HG03457 (cell line): ENCODE results near the gene MAST4.
"Not testable (repeated sequence)": the region's sequence is repeated elsewhere in the genome, so short reads cannot be mapped to it uniquely, and the experiment has no call there.

Source experiments
- ATAC-seq: cut with Tn5 transposase; IDR thresholded peaks from one replicate; pipeline ENCODE4 v1.9.1; 2021; ENCODE audit warnings: moderate number of reproducible peaks; ENCODE audit not compliant: unreplicated experiment

The MAST4 gene

GRCh38 chr5:66805514-66806430, 209.6 kb downstream of the MAST4 start:
- no peak for ATAC-seq

- no peak for ATAC-seq
Observed at GRCh38 chr5:66807743-66808142, 211.6 kb downstream of the MAST4 start.

GRCh38 chr5:66808663-66809062, 212.5 kb downstream of the MAST4 start:
- ATAC-seq, result no peak

DNA sequence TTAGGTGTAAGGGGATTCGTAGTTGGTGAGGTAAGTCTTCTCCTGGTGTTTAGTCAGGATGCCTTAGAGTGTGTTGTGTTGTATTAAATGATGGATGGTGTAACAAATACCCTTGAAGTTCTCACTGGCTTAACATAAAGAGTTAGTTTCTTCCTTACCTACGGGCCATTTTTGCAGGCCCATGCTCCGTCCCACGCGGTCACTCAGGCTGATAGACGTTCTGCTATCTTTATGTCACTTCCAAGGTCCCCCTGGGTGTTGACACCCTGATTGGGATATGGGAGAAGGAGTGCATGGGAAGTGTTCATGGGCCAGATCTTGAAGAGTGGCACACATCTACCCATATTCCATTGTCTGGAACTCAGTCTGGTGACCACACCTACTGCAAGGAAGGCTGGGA, 214.0 kb downstream of the MAST4 start:
- no peak for ATAC-seq

GRCh38 chr5:66810848-66811261, 214.7 kb downstream of the MAST4 start:
- ATAC-seq, result no peak

DNA sequence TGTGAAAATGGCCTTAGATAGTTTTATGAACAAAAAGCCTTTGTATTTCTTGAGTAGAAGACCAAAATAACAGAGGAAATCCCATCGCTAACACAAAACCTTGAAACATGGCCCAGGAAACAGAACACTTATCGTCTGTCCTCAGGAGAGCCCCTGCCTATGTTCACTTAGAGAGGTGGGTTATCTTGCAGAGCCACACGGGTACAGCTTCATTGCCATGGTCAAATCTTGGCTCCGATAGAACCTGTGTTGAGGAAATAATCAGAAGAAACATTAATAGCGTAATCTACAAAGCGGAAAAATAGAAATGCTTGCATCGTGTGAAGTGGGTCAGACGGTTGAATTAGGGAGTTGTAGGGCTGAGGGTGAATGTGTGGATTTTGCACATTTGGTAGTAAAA, 216.1 kb downstream of the MAST4 start:
- no peak for ATAC-seq

DNA sequence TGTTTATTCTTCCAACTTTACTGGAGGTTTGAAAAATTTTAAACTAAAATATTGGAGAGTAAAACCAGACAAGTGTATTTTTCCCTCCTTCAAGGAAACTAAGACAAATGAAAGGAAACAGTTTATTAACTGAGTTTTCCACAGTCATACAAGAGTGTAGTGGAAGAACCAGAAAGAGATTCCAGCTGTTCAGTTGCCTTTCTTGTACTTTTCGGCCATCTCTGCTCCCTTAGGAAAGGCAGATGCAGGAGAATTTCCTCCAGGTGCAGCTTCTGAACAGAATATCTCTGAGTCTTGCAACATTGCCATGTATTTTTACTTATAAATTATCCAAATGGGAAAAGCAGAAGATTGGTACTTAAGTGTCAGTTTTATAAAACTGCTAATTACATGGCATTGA, 217.1 kb downstream of the MAST4 start:
- no peak for ATAC-seq

- ATAC-seq, result no peak
Observed at GRCh38 chr5:66814146-66814991, 218.2 kb downstream of the MAST4 start.

GRCh38 chr5:66818304-66818934, 222.2 kb downstream of the MAST4 start:
- no peak for ATAC-seq

- no peak for ATAC-seq
Observed at GRCh38 chr5:66818935-66819328, 222.7 kb downstream of the MAST4 start.

DNA sequence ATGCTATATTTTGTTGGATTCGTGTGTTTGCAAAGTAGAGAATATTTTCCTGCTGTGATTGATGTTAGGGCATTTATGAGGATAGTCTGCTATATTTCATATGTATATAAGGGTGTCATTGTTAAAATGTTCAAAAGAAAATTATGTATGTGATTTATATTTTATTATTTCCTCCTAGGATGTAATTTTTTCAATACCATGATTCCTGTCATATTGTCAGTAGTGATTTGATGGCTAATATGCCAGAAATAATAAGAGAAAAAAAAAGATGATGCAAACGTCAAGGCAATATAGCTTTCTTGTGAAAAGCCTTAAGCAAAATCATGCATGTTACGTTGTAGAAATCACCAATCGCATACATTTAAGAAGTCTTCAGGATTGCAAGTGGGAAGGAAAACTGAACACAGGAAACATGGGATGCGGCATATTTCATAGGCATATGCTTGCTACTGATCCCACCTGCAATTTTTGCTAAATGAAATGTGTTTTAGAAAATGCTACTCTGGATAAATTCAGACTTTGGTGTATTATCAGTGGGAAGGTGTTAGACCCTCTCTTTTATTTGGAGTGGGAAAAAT, 224.5 kb downstream of the MAST4 start:
- no peak for ATAC-seq

DNA sequence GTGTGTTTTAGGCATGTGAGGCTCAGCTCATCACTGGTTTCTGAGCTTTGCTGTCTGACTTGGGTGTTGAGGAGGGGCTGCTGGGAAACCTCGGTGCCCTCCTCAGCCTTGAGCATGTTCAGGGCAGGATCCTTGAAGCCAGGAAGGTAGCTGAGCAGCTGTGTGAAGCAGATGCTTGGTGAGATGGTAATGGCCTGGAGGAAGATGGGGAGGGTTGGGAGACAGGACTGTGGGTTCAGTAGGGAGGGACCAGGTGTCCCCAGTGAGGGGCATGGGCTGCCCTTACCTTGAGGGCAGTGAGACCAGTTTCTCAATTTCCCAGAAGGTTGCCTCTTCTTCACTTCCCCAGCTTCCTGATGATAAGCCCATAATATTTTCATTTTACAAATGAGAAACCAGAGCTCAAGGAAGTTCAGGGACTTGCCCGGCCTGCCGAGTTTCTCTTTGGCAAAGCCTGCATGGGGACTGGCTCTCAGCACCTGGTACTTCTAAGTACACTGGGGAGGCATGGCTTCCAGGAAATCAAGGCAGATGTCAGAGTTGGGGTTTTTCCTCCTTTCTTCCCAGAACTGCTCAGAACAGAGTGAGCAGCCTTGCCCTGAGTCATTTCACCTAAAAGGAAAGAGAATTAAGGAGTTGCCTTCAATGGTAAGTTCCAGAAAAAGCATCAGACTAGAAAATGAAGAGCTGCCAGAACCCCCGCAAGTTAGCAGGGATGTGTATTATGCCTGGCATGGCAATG, 225.7 kb downstream of the MAST4 start:
- no peak for ATAC-seq

DNA sequence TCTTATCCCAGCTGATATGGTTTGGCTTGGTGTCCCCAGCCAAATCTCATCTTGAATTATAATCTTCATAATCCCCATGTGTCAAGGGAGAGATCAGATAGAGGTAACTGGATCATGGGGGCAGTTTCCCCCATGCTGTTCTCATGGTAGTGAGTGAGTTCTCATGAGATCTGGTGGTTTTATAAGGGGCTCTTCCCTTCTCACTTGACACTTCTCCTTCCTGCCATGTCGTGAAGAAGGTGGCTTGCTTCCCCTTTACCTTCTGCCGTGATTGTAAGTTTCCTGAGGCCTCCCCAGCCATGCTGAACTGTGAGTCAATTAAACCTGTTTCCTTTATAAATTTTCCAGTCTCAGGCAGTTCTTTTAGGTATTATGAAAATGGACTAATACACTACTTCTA, 226.7 kb downstream of the MAST4 start:
- ATAC-seq, result not testable (repeated sequence)

GRCh38 chr5:66824476-66824875, 228.3 kb downstream of the MAST4 start:
- no peak for ATAC-seq

DNA sequence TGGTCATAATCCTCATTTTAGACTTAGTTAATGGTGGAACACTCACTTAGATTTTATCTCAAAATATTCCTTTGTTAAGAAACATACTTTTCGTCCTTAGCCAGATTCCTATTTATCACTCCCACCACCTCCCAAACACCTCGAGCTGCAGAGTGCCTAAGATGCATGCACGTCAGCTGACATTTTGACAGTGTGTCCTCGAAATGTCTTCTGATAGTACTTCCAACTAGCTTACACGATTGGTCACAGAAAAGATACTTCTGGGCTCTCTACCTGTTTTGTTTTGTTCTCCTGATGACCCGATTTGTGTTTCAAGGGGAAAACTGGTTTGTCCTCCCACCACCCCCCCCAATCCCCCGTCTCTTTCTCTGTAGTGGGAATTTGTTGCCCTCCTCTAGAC, 230.1 kb downstream of the MAST4 start:
- no peak for ATAC-seq

DNA sequence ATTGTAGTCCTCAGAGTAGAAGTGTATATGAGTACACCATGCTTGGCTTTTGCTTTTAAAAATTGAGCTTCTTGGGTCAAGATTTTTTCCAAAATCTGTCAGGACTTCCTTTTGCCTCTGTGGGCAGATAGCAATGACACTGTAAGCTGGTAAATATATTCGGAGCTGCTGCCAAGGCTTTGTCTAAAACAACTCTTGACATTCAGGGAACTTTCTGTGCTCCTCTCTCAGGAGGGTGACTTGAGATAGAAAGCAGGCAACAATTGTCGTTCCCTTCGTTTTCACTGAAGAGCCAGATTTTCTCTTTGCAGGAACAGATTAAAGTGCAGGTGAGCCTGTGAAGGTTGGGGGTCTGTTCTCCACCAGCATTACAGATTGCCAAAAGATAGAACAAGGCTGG, 230.5 kb downstream of the MAST4 start:
- ATAC-seq, result no peak

DNA sequence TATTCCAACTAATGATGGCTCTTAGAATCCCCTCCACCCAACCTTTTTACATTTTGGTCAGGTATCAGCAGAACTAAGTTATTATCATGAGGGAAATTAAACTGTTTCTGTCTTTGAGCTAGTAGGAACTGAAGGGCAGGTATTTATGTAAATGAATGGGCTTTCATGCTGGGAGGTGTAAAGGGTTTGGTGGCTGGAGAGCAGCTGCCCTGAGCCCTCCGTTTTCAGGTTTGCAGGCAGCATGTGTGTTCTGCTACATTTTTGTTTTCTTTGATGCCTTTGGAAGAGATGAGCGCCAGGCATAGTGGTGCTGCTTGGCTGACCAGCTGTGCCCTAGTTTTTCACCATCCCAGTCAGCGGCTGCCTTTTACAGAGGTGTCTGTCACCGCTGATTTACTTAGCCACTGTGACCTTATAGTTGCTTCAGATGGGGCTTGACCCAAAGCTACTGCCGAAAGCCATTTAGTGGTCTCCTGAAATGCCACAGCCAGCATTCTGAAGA, 231.9 kb downstream of the MAST4 start:
- no peak for ATAC-seq

GRCh38 chr5:66828548-66829357, 232.6 kb downstream of the MAST4 start:
- no peak for ATAC-seq

GRCh38 chr5:66829358-66829674, 233.1 kb downstream of the MAST4 start:
- ATAC-seq, result no peak

- ATAC-seq, result no peak
Observed at GRCh38 chr5:66829826-66830225, 233.6 kb downstream of the MAST4 start.
